Testis (tissue), 2 donors: ENCODE results near the gene CEMIP.

Experiments
- POLR2A ChIP-seq: fragments of 450-650 bp; IDR thresholded peaks from one replicate; pipeline ENCODE4 v1.6.1; 2017; ENCODE audit warnings: antibody characterized with exemption, mild to moderate bottlenecking, moderate library complexity
- TF ChIP-seq, protein P1 (sequence below), 3 experiments: fragments of 450-650 bp in 2 of 3; fragments of 200-600 bp in 1 of 3; sonication (generic) in 1 of 3; IDR thresholded peaks; one replicate each; pipeline ENCODE4 v1.5.1; 2016 to 2019; ENCODE audit warnings: antibody characterized with exemption in 3 of 3, mild to moderate bottlenecking in 2 of 3, moderate library complexity in 1 of 3

GRCh38 chr15:80932513-80932815 lies 153.3 kb downstream of the CEMIP start:
- TF ChIP-seq, protein P1, sequence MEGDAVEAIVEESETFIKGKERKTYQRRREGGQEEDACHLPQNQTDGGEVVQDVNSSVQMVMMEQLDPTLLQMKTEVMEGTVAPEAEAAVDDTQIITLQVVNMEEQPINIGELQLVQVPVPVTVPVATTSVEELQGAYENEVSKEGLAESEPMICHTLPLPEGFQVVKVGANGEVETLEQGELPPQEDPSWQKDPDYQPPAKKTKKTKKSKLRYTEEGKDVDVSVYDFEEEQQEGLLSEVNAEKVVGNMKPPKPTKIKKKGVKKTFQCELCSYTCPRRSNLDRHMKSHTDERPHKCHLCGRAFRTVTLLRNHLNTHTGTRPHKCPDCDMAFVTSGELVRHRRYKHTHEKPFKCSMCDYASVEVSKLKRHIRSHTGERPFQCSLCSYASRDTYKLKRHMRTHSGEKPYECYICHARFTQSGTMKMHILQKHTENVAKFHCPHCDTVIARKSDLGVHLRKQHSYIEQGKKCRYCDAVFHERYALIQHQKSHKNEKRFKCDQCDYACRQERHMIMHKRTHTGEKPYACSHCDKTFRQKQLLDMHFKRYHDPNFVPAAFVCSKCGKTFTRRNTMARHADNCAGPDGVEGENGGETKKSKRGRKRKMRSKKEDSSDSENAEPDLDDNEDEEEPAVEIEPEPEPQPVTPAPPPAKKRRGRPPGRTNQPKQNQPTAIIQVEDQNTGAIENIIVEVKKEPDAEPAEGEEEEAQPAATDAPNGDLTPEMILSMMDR (IDR thresholded peaks at IDR 0.05), result no peak
- TF ChIP-seq POLR2A, result no peak
